IPS-NIHi7 (cell line): Measurements from ENCODE around the gene RGS11.

ENCODE experiments used
- DNase-seq: peaks from one replicate; pipeline ENCODE4 v3.0.0; 2012; ENCODE audit warnings: mixed read lengths; ENCODE audit errors: extremely low spot score

RGS11 gene

GRCh38 chr16:296806-297510 is 21.2 kb upstream of the RGS11 start:
- DNase-seq, result no peak

GRCh38 chr16:296276-296675 is 20.5 kb upstream of the RGS11 start:
- DNase-seq, result no peak

GRCh38 chr16:293043-293775 is 17.5 kb upstream of the RGS11 start:
- DNase-seq, result no peak

- DNase-seq, result no peak
Observed at GRCh38 chr16:291539-291938, 15.8 kb upstream of the RGS11 start.

GRCh38 chr16:290681-291405 is 15.1 kb upstream of the RGS11 start:
- DNase-seq, result no peak

GRCh38 chr16:290015-290680 is 14.4 kb upstream of the RGS11 start:
- DNase-seq, result no peak

GRCh38 chr16:289395-289997 is 13.8 kb upstream of the RGS11 start:
- DNase-seq, result no peak

GRCh38 chr16:287981-288920 is 12.5 kb upstream of the RGS11 start:
- no peak for DNase-seq

GRCh38 chr16:287298-287811 is 11.6 kb upstream of the RGS11 start:
- DNase-seq, result no peak

GRCh38 chr16:286491-287297 is 10.9 kb upstream of the RGS11 start:
- no peak for DNase-seq

GRCh38 chr16:285146-286055 is 9.7 kb upstream of the RGS11 start:
- no peak for DNase-seq

GRCh38 chr16:284204-285120 is 8.7 kb upstream of the RGS11 start:
- DNase-seq, result no peak

GRCh38 chr16:283033-283805 is 7.5 kb upstream of the RGS11 start, which contains the start of gene PDIA2:
Gene PDIA2 (plus strand): TSS chr16:283164. CDS start chr16:283170, 6 bp downstream.
- DNase-seq, result no peak

GRCh38 chr16:282491-282890 is 6.7 kb upstream of the RGS11 start:
- no peak for DNase-seq

- DNase-seq, result no peak
Observed at GRCh38 chr16:281660-282255, 6.0 kb upstream of the RGS11 start.
